Trophoblast cell (in vitro differentiated cells and primary cell): ENCODE data around the gene ADGRF3.

ENCODE experiments used
- DNase-seq, 2 donors: peaks; one replicate each; pipeline ENCODE4 v3.0.0-alpha.2; 2016
- H2AFZ ChIP-seq: 2 replicates; pipeline ENCODE4 v1.6.1; 2013; ENCODE audit warnings: low read length, moderate library complexity, mild to moderate bottlenecking; ENCODE audit not compliant: insufficient read depth, poor library complexity
- H2AK5ac ChIP-seq: 2 replicates; pipeline ENCODE4 v1.6.1; 2013; ENCODE audit warnings: mild to moderate bottlenecking, low read length
- H2BK120ac ChIP-seq: 2 replicates; pipeline ENCODE4 v1.6.1; 2013; ENCODE audit warnings: low read length, mild to moderate bottlenecking, moderate library complexity; ENCODE audit not compliant: insufficient read depth, poor library complexity
- H2BK12ac ChIP-seq: 2 replicates; pipeline ENCODE4 v1.6.1; 2013; ENCODE audit warnings: mild to moderate bottlenecking, low read length, moderate library complexity
- H2BK5ac ChIP-seq: 2 replicates; pipeline ENCODE4 v1.6.1; 2013; ENCODE audit warnings: low read length, low read depth, moderate library complexity, mild to moderate bottlenecking; ENCODE audit not compliant: poor library complexity
- H3K14ac ChIP-seq: 2 replicates; pipeline ENCODE4 v1.6.1; 2013; ENCODE audit warnings: mild to moderate bottlenecking, low read length
- H3K18ac ChIP-seq: 2 replicates; pipeline ENCODE4 v1.6.1; 2013; ENCODE audit warnings: mild to moderate bottlenecking, low read length
- H3K23ac ChIP-seq: 2 replicates; pipeline ENCODE4 v1.6.1; 2013; ENCODE audit warnings: low read length
- H3K27ac ChIP-seq: 2 replicates; pipeline ENCODE4 v1.5.1; 2013; ENCODE audit warnings: low read depth, mild to moderate bottlenecking, inconsistent platforms, low read length, moderate library complexity
- H3K27me3 ChIP-seq: 2 replicates; pipeline ENCODE4 v1.6.1; 2013; ENCODE audit warnings: inconsistent platforms, mild to moderate bottlenecking, low read length, moderate library complexity; ENCODE audit not compliant: insufficient read depth
- H3K36me3 ChIP-seq, 2 experiments: 1 replicate in 1 of 2; 2 replicates in 1 of 2; pipeline ENCODE4 v1.6.1; 2013; ENCODE audit warnings: low read length in 2 of 2, mild to moderate bottlenecking in 2 of 2, moderate library complexity in 1 of 2; ENCODE audit not compliant: insufficient read depth in 2 of 2, control insufficient read depth in 1 of 2
- H3K4ac ChIP-seq: 2 replicates; pipeline ENCODE4 v1.6.1; 2013; ENCODE audit warnings: low read depth, mild to moderate bottlenecking, low read length, moderate library complexity
- H3K4me1 ChIP-seq, 2 experiments: 1 replicate in 1 of 2; 2 replicates in 1 of 2; pipeline ENCODE4 v1.6.1; 2013; ENCODE audit warnings: low read length in 2 of 2, mild to moderate bottlenecking in 2 of 2, moderate library complexity in 1 of 2; ENCODE audit not compliant: insufficient read depth in 2 of 2, control insufficient read depth in 1 of 2
- H3K4me2 ChIP-seq: 2 replicates; pipeline ENCODE4 v1.6.1; 2013; ENCODE audit warnings: inconsistent platforms, mild to moderate bottlenecking, low read length, moderate library complexity
- H3K4me3 ChIP-seq: 2 replicates; pipeline ENCODE4 v1.5.1; 2013; ENCODE audit warnings: mild to moderate bottlenecking, low read depth, low read length, inconsistent platforms
- H3K79me1 ChIP-seq: one replicate; pipeline ENCODE4 v1.6.1; 2013; ENCODE audit warnings: low read length
- H3K79me2 ChIP-seq: 2 replicates; pipeline ENCODE4 v1.6.1; 2013; ENCODE audit warnings: low read length, mild to moderate bottlenecking; ENCODE audit not compliant: control insufficient read depth, insufficient read depth, poor library complexity
- H3K9ac ChIP-seq: 2 replicates; pipeline ENCODE4 v1.6.1; 2013; ENCODE audit warnings: mild to moderate bottlenecking, low read length
- H3K9me3 ChIP-seq: 2 replicates; pipeline ENCODE4 v1.6.1; 2013; ENCODE audit warnings: low read depth, mild to moderate bottlenecking, control low read depth, inconsistent platforms, low read length; ENCODE audit not compliant: insufficient read depth
- H4K12ac ChIP-seq: 2 replicates; pipeline ENCODE4 v1.6.1; 2013; ENCODE audit warnings: low read depth, mild to moderate bottlenecking, low read length, moderate library complexity
- H4K8ac ChIP-seq: 2 replicates; pipeline ENCODE4 v1.6.1; 2013; ENCODE audit warnings: low read depth, mild to moderate bottlenecking, low read length, moderate library complexity
- H4K91ac ChIP-seq: one replicate; pipeline ENCODE4 v1.6.1; 2013; ENCODE audit warnings: low read depth, mild to moderate bottlenecking, low read length, moderate library complexity
- WGBS: extraction: QIAGEN DNeasy Blood & Tissue Kit; methylation state at CpG from one replicate; pipeline ENCODE4 v1.1.7; 2013; ENCODE audit warnings: missing lambda C conversion rate; ENCODE audit not compliant: insufficient read length, insufficient coverage; ENCODE audit errors: extremely low coverage; 5-methylcytosine and 5-hydroxymethylcytosine counted together

Gene ADGRF3

GRCh38 chr2:26364669-26365068 is 18.1 kb upstream of the ADGRF3 start:
- Histone ChIP-seq H2BK5ac (no peak overlapping the region), H3K27ac (no peak overlapping the region), H3K9me3 (no peaks in the 10 kb centered on the region), H2BK120ac (no peak overlapping the region), H4K8ac (no peak overlapping the region), H2AFZ (no peak overlapping the region), H3K4me1 (no peaks in the 10 kb centered on the region), H2AK5ac (no peak overlapping the region), H3K4me2 (no peak overlapping the region), H3K79me1 (no peaks in the 10 kb centered on the region), H4K91ac (no peak overlapping the region), H3K4me3 (no peak overlapping the region), H3K36me3 (peaks cover 2 to 3% of the 10 kb centered on the region in 2 experiments), H3K79me2 (no peaks in the 10 kb centered on the region), H3K4ac (no peak overlapping the region), H3K14ac (no peak overlapping the region), H2BK12ac (no peak overlapping the region), H3K27me3 (no peaks in the 10 kb centered on the region), H3K18ac (no peak overlapping the region), H4K12ac (no peak overlapping the region), H3K23ac (no peak overlapping the region), H3K9ac (no peak overlapping the region)
- DNase-seq: no peak
- WGBS: no CpG with 5 or more reads among the region's 4 CpGs

- H2AK5ac ChIP-seq: no peak overlapping the region
Observed at GRCh38 chr2:26363958-26364357, 17.4 kb upstream of the ADGRF3 start.

GRCh38 chr2:26363323-26363722 is 16.7 kb upstream of the ADGRF3 start:
- Histone ChIP-seq H3K79me2 (no peaks in the 10 kb centered on the region), H3K9ac (no peak overlapping the region), H3K23ac (no peak overlapping the region), H2BK120ac (no peak overlapping the region), H3K4me3 (no peak overlapping the region), H3K4me2 (no peak overlapping the region), H2BK12ac (no peak overlapping the region), H3K14ac (no peak overlapping the region), H3K79me1 (no peaks in the 10 kb centered on the region), H2AK5ac (no peak overlapping the region), H4K12ac (no peak overlapping the region), H3K36me3 (peaks cover 2 to 3% of the 10 kb centered on the region in 2 experiments), H3K27ac (no peak overlapping the region), H4K91ac (no peak overlapping the region), H2BK5ac (no peak overlapping the region), H3K18ac (no peak overlapping the region), H4K8ac (no peak overlapping the region), H3K9me3 (no peaks in the 10 kb centered on the region), H3K4me1 (no peaks in the 10 kb centered on the region), H3K4ac (no peak overlapping the region), H3K27me3 (no peaks in the 10 kb centered on the region), H2AFZ (no peak overlapping the region)
- 100% methylated on average over 2 of the region's 4 CpGs for WGBS
- DNase-seq: peak; percentile 36 to 82

More at GRCh38 chr2:26363958-26364357, 17.4 kb upstream of the ADGRF3 start:
- Histone ChIP-seq H3K14ac (no peak overlapping the region), H3K79me2 (no peaks in the 10 kb centered on the region), H3K18ac (no peak overlapping the region), H4K8ac (no peak overlapping the region), H4K91ac (no peak overlapping the region), H3K79me1 (no peaks in the 10 kb centered on the region), H4K12ac (no peak overlapping the region), H3K9ac (no peak overlapping the region), H3K4me3 (no peak overlapping the region), H3K4ac (no peak overlapping the region), H2BK12ac (no peak overlapping the region), H2BK5ac (no peak overlapping the region), H2AFZ (no peak overlapping the region), H3K27me3 (no peaks in the 10 kb centered on the region), H3K9me3 (no peaks in the 10 kb centered on the region), H3K36me3 (peaks cover 2 to 3% of the 10 kb centered on the region in 2 experiments), H2BK120ac (no peak overlapping the region), H3K4me2 (no peak overlapping the region), H3K23ac (no peak overlapping the region), H3K4me1 (no peaks in the 10 kb centered on the region), H3K27ac (no peak overlapping the region)
- DNase-seq: no peak
- no CpG with 5 or more reads among the region's 3 CpGs for WGBS

- no peak overlapping the region for H3K4me2 ChIP-seq
- no peak for DNase-seq
- H2AK5ac ChIP-seq: no peak overlapping the region
Observed at GRCh38 chr2:26359886-26360473, 13.4 kb upstream of the ADGRF3 start.

More at GRCh38 chr2:26359886-26360473, 13.4 kb upstream of the ADGRF3 start:
- Histone ChIP-seq H3K36me3 (no peaks in the 10 kb centered on the region), H3K4ac (peak overlapping the region; percentile 58), H2BK5ac (no peak overlapping the region), H3K14ac (no peak overlapping the region), H3K27ac (no peak overlapping the region), H3K27me3 (no peaks in the 10 kb centered on the region), H3K18ac (no peak overlapping the region), H3K9me3 (no peaks in the 10 kb centered on the region), H2AFZ (no peak overlapping the region), H3K9ac (no peak overlapping the region), H2BK120ac (no peak overlapping the region), H3K4me3 (no peak overlapping the region), H2BK12ac (no peak overlapping the region), H4K91ac (no peak overlapping the region), H3K23ac (no peak overlapping the region), H4K8ac (no peak overlapping the region), H3K79me1 (no peaks in the 10 kb centered on the region), H3K4me1 (peaks cover 3 to 4% of the 10 kb centered on the region in 2 experiments), H4K12ac (no peak overlapping the region), H3K79me2 (peaks cover 8% of the 10 kb centered on the region)
- no CpG with 5 or more reads among the region's 4 CpGs for WGBS
